Measurements from ENCODE around the gene TWIST2. TPM values are rescaled to one million over a fixed set of nuclear protein-coding genes. Genes with fewer than 3 reads are reported as not detected.

TWIST2 gene
- total and polyA plus RNA-seq, 2 donors from 2014 or later, result 0.56 to 1.4 TPM

DNA sequence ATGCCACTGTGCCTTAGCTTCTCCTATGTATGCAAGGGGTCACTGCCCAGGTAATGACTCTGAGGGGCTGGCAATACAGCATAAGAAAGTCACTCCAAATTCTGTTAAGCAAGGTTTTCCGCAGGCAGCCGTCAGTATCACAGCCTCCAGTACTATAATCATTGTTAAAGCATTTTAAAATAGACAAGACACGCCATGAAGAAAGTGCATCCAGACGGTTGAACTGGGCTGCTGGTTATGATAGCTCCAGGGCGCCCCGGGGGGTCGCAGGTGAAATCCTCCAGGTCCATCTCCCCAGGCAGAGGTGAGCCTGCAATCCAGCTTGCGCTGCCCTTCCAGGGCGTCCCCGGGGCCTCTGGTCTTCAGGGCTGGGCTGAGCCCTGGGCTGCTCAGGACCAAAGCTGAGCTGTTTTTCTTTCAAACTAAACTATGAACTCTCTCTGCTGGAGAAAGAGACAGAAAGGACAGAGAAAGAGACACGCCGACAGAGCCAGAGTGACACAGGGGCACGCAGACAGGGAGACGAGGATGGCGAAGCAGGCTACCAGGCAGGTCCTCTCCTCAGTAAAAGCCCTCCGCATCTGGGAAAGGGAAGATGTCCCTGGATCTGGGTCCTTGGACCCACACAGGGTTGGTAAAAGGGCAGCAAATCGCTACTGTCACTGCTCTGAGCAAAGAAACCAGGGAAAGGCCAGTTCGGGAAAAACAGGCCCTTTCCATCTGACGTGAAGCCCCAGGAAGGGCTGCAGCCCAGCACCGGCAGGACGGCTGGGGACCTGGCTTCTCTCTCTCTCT, 2.1 kb upstream of the TWIST2 start:
- FAIRE-seq (no peak), DNase-seq (no peak)
- no peak overlapping the region for H3K4me3 ChIP-seq (ENCODE audit: low read length in 3 of 3)
- intact Hi-C loops (cut with DNase I), result no loop called here
- H3K4me1 ChIP-seq (ENCODE audit: control insufficient read depth in 2 of 3, insufficient read depth in 2 of 3, low read depth in 1 of 3, low read length in 3 of 3), result peaks cover 0 to 3% (median 0%) of the 10 kb centered on the region in 3 donors
- no peak overlapping the region for H3K9ac ChIP-seq (ENCODE audit: low read length in 3 of 3)
- peaks cover 12% of the 10 kb centered on the region for H3K27me3 ChIP-seq (ENCODE audit: control insufficient read depth, insufficient read depth, low read length)
- H3K36me3 ChIP-seq (ENCODE audit: control insufficient read depth in 2 of 3, insufficient read depth in 3 of 3, low read length in 3 of 3), result no peaks in the 10 kb centered on the region
- no peak overlapping the region for H3K27ac ChIP-seq (ENCODE audit: low read depth in 2 of 2, low read length in 2 of 2)
- TF ChIP-seq, protein P1, sequence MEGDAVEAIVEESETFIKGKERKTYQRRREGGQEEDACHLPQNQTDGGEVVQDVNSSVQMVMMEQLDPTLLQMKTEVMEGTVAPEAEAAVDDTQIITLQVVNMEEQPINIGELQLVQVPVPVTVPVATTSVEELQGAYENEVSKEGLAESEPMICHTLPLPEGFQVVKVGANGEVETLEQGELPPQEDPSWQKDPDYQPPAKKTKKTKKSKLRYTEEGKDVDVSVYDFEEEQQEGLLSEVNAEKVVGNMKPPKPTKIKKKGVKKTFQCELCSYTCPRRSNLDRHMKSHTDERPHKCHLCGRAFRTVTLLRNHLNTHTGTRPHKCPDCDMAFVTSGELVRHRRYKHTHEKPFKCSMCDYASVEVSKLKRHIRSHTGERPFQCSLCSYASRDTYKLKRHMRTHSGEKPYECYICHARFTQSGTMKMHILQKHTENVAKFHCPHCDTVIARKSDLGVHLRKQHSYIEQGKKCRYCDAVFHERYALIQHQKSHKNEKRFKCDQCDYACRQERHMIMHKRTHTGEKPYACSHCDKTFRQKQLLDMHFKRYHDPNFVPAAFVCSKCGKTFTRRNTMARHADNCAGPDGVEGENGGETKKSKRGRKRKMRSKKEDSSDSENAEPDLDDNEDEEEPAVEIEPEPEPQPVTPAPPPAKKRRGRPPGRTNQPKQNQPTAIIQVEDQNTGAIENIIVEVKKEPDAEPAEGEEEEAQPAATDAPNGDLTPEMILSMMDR (IDR thresholded peaks at IDR 0.05; ENCODE audit: borderline replicate concordance, extremely low read depth, insufficient read depth), result no peak
- H3K9me3 ChIP-seq (ENCODE audit: control insufficient read depth in 2 of 3, insufficient read depth in 1 of 3, low read length in 3 of 3), result no peaks in the 10 kb centered on the region

DNA sequence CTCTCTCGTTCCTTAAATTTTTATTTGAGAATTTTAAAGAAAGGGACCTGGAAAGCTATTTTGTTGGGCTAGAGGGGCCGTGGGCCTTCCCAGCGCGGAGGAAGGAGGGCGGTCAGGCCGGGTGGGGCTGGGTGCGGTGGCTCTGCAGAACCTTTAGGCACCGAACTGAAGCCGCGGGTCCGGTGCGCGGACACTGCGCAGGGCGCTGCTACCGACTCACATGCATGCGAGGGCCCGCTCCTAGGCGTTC, 1.6 kb upstream of the TWIST2 start:
- Histone ChIP-seq H3K9me3 (ENCODE audit: control insufficient read depth in 2 of 3, insufficient read depth in 1 of 3, low read length in 3 of 3) (no peaks in the 10 kb centered on the region), H3K9ac (ENCODE audit: low read length in 3 of 3) (no peak overlapping the region), H3K27me3 (ENCODE audit: control insufficient read depth, insufficient read depth, low read length) (peaks cover 12% of the 10 kb centered on the region), H3K27ac (ENCODE audit: low read depth in 2 of 2, low read length in 2 of 2) (no peak overlapping the region), H3K36me3 (ENCODE audit: control insufficient read depth in 2 of 3, insufficient read depth in 3 of 3, low read length in 3 of 3) (no peaks in the 10 kb centered on the region), H3K4me1 (ENCODE audit: control insufficient read depth in 2 of 3, insufficient read depth in 2 of 3, low read depth in 1 of 3, low read length in 3 of 3) (peaks cover 0 to 3% (median 0%) of the 10 kb centered on the region in 3 donors), H3K4me3 (ENCODE audit: low read length in 3 of 3) (no peak overlapping the region)
- TF ChIP-seq, protein P1 (IDR thresholded peaks at IDR 0.05; ENCODE audit: borderline replicate concordance, extremely low read depth, insufficient read depth), result no peak
- DNase-seq (peak in 1 of 5 donors; percentile 61), FAIRE-seq (no peak)
- intact Hi-C loops (cut with DNase I), result no loop called here

DNA sequence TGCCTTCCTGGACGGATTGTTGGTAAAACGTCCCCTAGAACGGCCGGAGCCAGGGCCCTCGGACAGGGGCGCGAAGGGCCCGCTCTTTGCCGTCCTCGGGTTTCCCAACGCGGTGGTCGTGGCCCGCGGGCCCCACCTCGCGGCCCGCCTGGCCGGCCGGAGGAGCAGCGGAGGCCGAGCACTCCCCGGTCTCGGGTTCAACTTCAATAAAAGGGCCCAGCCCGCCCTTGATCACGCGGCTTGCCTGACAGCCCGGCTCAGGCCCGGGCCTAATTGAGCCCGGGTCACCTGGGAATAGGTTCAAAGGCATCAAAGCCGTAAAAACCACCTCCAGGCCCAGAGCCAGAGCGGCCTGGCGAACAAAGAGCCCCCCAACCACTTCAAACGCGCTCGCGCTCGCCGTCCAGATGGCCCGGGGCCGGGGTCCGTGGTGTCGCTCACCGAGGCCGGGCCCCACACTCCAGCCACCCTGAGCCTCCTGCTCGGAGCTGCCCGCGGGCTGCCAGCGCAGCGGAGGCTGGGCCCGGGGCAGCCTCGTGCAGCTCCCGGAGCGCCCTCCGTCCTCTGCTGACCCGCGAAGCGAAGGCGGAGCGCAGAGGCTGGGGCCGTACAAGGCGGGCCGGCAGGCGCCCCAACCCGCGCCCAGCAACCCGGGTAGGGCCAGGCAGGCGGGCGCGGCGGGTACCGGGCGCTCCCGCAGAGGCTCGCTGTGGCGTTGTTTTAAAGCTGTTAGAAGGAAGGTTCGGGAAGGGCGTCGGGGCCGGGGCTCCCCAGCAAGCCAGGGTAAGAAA, 1.1 kb upstream of the TWIST2 start:
- peaks cover 0 to 3% (median 0%) of the 10 kb centered on the region in 3 donors for H3K4me1 ChIP-seq (ENCODE audit: control insufficient read depth in 2 of 3, insufficient read depth in 2 of 3, low read depth in 1 of 3, low read length in 3 of 3)
- no peak overlapping the region for H3K9ac ChIP-seq (ENCODE audit: low read length in 3 of 3)
- DNase-seq (peak in 2 of 5 donors; percentile 30 to 45), FAIRE-seq (no peak)
- H3K36me3 ChIP-seq (ENCODE audit: control insufficient read depth in 2 of 3, insufficient read depth in 3 of 3, low read length in 3 of 3), result no peaks in the 10 kb centered on the region
- intact Hi-C loops (cut with DNase I), result no loop called here
- H3K27ac ChIP-seq (ENCODE audit: low read depth in 2 of 2, low read length in 2 of 2), result no peak overlapping the region
- no peaks in the 10 kb centered on the region for H3K9me3 ChIP-seq (ENCODE audit: control insufficient read depth in 2 of 3, insufficient read depth in 1 of 3, low read length in 3 of 3)
- H3K27me3 ChIP-seq (ENCODE audit: control insufficient read depth, insufficient read depth, low read length), result peaks cover 14% of the 10 kb centered on the region
- TF ChIP-seq, protein P1 (IDR thresholded peaks at IDR 0.05; ENCODE audit: borderline replicate concordance, extremely low read depth, insufficient read depth), result no peak
- H3K4me3 ChIP-seq (ENCODE audit: low read length in 3 of 3), result peak overlapping the region in 1 of 3 donors; percentile 48
